Fibroblast of the aortic adventitia (primary cell): ENCODE data around the gene HMG20A. TPM values are rescaled to one million over a fixed set of nuclear protein-coding genes. Genes with fewer than 3 reads are reported as not detected.
A peak's percentile ranks its signal among the peaks of the same experiment; 100 is the strongest.

Experiments used
- DNase-seq: peaks from one replicate; pipeline ENCODE4 v3.0.0-alpha.2; 2010; ENCODE audit warnings: low read depth
- H3K4me3 ChIP-seq: 2 replicates; pipeline ENCODE4 v1.5.1; 2011; ENCODE audit warnings: low read depth, mild to moderate bottlenecking, control low read depth, low read length, moderate library complexity
- total RNA-seq: library from RNA; depleted of rRNA; stranded (reverse); fragments of >200 nt; gene quantifications from 2 replicates; pipeline ENCODE4 v1.2.3, GENCODE V29; 2012; ENCODE audit warnings: low replicate concordance
- TF ChIP-seq, protein P1 (sequence below): IDR thresholded peaks from 2 replicates; pipeline ENCODE4 v1.5.1; 2011; ENCODE audit warnings: mild to moderate bottlenecking, low read length, control low read depth, inconsistent platforms; ENCODE audit not compliant: insufficient read depth

HMG20A gene
- total RNA-seq, 1 donor, result 28.7 TPM

GRCh38 chr15:77519540-77519939 lies 98.9 kb downstream of the HMG20A start:
- DNase-seq, result no peak
- TF ChIP-seq, protein P1, sequence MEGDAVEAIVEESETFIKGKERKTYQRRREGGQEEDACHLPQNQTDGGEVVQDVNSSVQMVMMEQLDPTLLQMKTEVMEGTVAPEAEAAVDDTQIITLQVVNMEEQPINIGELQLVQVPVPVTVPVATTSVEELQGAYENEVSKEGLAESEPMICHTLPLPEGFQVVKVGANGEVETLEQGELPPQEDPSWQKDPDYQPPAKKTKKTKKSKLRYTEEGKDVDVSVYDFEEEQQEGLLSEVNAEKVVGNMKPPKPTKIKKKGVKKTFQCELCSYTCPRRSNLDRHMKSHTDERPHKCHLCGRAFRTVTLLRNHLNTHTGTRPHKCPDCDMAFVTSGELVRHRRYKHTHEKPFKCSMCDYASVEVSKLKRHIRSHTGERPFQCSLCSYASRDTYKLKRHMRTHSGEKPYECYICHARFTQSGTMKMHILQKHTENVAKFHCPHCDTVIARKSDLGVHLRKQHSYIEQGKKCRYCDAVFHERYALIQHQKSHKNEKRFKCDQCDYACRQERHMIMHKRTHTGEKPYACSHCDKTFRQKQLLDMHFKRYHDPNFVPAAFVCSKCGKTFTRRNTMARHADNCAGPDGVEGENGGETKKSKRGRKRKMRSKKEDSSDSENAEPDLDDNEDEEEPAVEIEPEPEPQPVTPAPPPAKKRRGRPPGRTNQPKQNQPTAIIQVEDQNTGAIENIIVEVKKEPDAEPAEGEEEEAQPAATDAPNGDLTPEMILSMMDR, result no peak
- no peak overlapping the region for H3K4me3 ChIP-seq

- TF ChIP-seq, protein P1, result no peak
- DNase-seq, result no peak
- H3K4me3 ChIP-seq, result no peak overlapping the region
Observed at GRCh38 chr15:77521206-77521605, 100.5 kb downstream of the HMG20A start.

GRCh38 chr15:77525400-77525811 lies 104.7 kb downstream of the HMG20A start:
- TF ChIP-seq, protein P1, result no peak
- no peak overlapping the region for H3K4me3 ChIP-seq
- DNase-seq, result no peak

DNA sequence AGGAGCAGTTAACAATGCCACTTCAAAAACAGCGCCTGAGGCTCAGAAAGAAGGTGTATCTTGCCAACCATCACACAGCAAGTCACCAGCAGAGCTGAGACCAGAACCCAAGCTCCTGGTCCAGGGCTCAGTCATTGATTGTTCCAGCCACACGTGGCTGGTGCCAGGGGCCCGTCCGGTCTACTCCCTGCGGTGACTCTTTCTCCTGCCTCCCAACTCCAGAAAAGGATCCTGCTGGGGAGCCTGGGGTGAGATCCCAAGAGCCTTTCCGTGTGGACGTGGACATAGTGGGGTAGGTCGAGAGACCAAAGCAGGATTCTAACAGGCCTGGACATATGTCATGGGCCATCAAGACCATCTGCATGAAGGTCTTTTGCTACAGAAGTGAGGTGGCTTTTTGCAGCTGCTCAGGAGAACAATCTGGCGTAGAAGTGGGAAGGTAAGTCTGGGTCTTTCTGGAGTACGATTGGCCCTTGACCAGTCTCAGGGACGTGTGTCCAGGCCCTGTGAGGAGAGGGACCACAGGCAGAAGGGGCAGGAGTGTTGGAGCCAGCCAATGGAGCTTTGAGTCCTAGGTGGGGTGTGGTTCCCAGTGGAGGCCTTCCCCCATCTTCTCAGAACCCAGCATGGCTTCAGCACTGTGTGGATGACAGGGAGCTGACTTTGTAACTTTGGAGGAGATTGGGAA lies 105.4 kb downstream of the HMG20A start:
- DNase-seq, result no peak
- no peak overlapping the region for H3K4me3 ChIP-seq
- TF ChIP-seq, protein P1, result no peak

- H3K4me3 ChIP-seq, result no peak overlapping the region
- TF ChIP-seq, protein P1, result no peak
- DNase-seq, result no peak
Observed at GRCh38 chr15:77526595-77527163, 106.0 kb downstream of the HMG20A start.

GRCh38 chr15:77527164-77527778 lies 106.6 kb downstream of the HMG20A start:
- DNase-seq, result peak; percentile 37
- no peak overlapping the region for H3K4me3 ChIP-seq
- TF ChIP-seq, protein P1, result no peak
